ENCODE data around the gene OPRPN.

OPRPN gene

DNA sequence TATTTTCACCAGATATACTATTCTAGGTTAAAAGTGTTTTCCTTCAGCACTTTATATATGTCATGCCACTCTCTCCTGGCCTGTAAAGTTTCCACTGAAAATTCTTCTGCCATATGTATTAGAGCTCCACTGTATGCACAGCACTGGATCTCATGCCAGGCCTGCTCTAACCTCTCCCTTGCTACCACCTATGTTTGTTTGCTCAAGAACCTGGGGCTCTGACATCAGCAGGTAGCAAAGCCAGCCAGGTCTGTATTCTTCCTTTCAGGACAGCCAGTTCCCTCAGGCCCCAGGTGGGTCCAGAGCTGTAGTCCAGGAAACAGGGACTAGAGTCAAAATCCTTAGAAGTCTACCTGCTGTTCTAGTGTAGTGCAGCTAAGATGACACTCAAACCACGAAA lies 55.2 kb downstream of the OPRPN start:
- H3K27ac ChIP-seq: no peak overlapping the region
- no peak overlapping the region for H3K4me3 ChIP-seq

Data from skin epidermis (tissue), 12 donors.